Measurements from ENCODE around the gene MAP3K7CL. TPM values are rescaled to one million over a fixed set of nuclear protein-coding genes. Genes with fewer than 3 reads are reported as not detected.

MAP3K7CL gene
- total RNA-seq, 1 experiment from 2014 or later = 28.3 TPM

- DNase-seq = no peak
- no peak overlapping the region for H3K4me3 ChIP-seq
- H3K36me3 ChIP-seq = no peaks in the 10 kb centered on the region
- peaks cover 6% of the 10 kb centered on the region for H3K9me3 ChIP-seq
- H3K27me3 ChIP-seq = no peaks in the 10 kb centered on the region
Observed at GRCh38 chr21:29205009-29205408, 74.6 kb downstream of the MAP3K7CL start.

GRCh38 chr21:29205988-29206387 is 75.5 kb downstream of the MAP3K7CL start:
- no peak for DNase-seq
- H3K9me3 ChIP-seq = peaks cover 3% of the 10 kb centered on the region
- H3K36me3 ChIP-seq = no peaks in the 10 kb centered on the region
- H3K4me3 ChIP-seq = no peak overlapping the region
- no peaks in the 10 kb centered on the region for H3K27me3 ChIP-seq

GRCh38 chr21:29206445-29206844 is 76.0 kb downstream of the MAP3K7CL start:
- no peak overlapping the region for H3K4me3 ChIP-seq
- no peak for DNase-seq
- no peaks in the 10 kb centered on the region for H3K27me3 ChIP-seq

GRCh38 chr21:29207201-29207600 is 76.8 kb downstream of the MAP3K7CL start:
- Histone ChIP-seq H3K36me3 (no peaks in the 10 kb centered on the region), H3K4me3 (no peak overlapping the region), H3K9me3 (peaks cover 4% of the 10 kb centered on the region; the same call in 1 of the 2 replicates), H3K27me3 (no peaks in the 10 kb centered on the region)
- no peak for DNase-seq

More at GRCh38 chr21:29206445-29206844, 76.0 kb downstream of the MAP3K7CL start:
- H3K36me3 ChIP-seq = no peaks in the 10 kb centered on the region
- H3K9me3 ChIP-seq = peaks cover 4% of the 10 kb centered on the region

- no peak for DNase-seq
- Histone ChIP-seq H3K4me3 (no peak overlapping the region), H3K36me3 (no peaks in the 10 kb centered on the region), H3K27me3 (no peaks in the 10 kb centered on the region), H3K9me3 (peaks cover 4% of the 10 kb centered on the region; the same call in 1 of the 2 replicates)
Observed at GRCh38 chr21:29208044-29208681, 77.7 kb downstream of the MAP3K7CL start.

GRCh38 chr21:29208682-29209059 is 78.2 kb downstream of the MAP3K7CL start:
- no peaks in the 10 kb centered on the region for H3K27me3 ChIP-seq
- no peaks in the 10 kb centered on the region for H3K36me3 ChIP-seq
- DNase-seq = no peak
- peaks cover 4% of the 10 kb centered on the region; the same call in 1 of the 2 replicates for H3K9me3 ChIP-seq
- no peak overlapping the region for H3K4me3 ChIP-seq

- H3K27me3 ChIP-seq = no peaks in the 10 kb centered on the region
- H3K36me3 ChIP-seq = no peaks in the 10 kb centered on the region
- peaks cover 4% of the 10 kb centered on the region; the same call in 1 of the 2 replicates for H3K9me3 ChIP-seq
- no peak for DNase-seq
- no peak overlapping the region for H3K4me3 ChIP-seq
Observed at GRCh38 chr21:29209696-29210095, 79.3 kb downstream of the MAP3K7CL start.

GRCh38 chr21:29211205-29211604 is 80.8 kb downstream of the MAP3K7CL start:
- DNase-seq = no peak
- Histone ChIP-seq H3K9me3 (peaks cover 4% of the 10 kb centered on the region; the same call in 1 of the 2 replicates), H3K27me3 (no peaks in the 10 kb centered on the region), H3K36me3 (no peaks in the 10 kb centered on the region), H3K4me3 (no peak overlapping the region)

- Histone ChIP-seq H3K36me3 (no peaks in the 10 kb centered on the region), H3K27me3 (no peaks in the 10 kb centered on the region), H3K4me3 (no peak overlapping the region), H3K9me3 (peaks cover 10% of the 10 kb centered on the region)
- DNase-seq = no peak
Observed at GRCh38 chr21:29212446-29212845, 82.0 kb downstream of the MAP3K7CL start.

GRCh38 chr21:29213513-29214385 is 83.3 kb downstream of the MAP3K7CL start:
- Histone ChIP-seq H3K27me3 (no peaks in the 10 kb centered on the region), H3K4me3 (no peak overlapping the region), H3K9me3 (peaks cover 10% of the 10 kb centered on the region), H3K36me3 (no peaks in the 10 kb centered on the region)
- no peak for DNase-seq

- no peaks in the 10 kb centered on the region for H3K36me3 ChIP-seq
- peaks cover 10% of the 10 kb centered on the region for H3K9me3 ChIP-seq
- H3K27me3 ChIP-seq = no peaks in the 10 kb centered on the region
- no peak for DNase-seq
- no peak overlapping the region for H3K4me3 ChIP-seq
Observed at GRCh38 chr21:29215709-29216108, 85.3 kb downstream of the MAP3K7CL start.

- H3K36me3 ChIP-seq = no peaks in the 10 kb centered on the region
- no peak overlapping the region for H3K4me3 ChIP-seq
- peaks cover 6% of the 10 kb centered on the region for H3K9me3 ChIP-seq
- no peaks in the 10 kb centered on the region for H3K27me3 ChIP-seq
- DNase-seq = peak; percentile 48
Observed at GRCh38 chr21:29217818-29218291, 87.4 kb downstream of the MAP3K7CL start.

- Histone ChIP-seq H3K36me3 (no peaks in the 10 kb centered on the region), H3K27me3 (no peaks in the 10 kb centered on the region), H3K4me3 (no peak overlapping the region), H3K9me3 (peaks cover 6% of the 10 kb centered on the region)
- DNase-seq = no peak
Observed at GRCh38 chr21:29218749-29219148, 88.3 kb downstream of the MAP3K7CL start.

- no peak for DNase-seq
- Histone ChIP-seq H3K9me3 (peaks cover 6% of the 10 kb centered on the region), H3K4me3 (no peak overlapping the region), H3K36me3 (no peaks in the 10 kb centered on the region), H3K27me3 (no peaks in the 10 kb centered on the region)
Observed at GRCh38 chr21:29219165-29219770, 88.8 kb downstream of the MAP3K7CL start.

- no peak for DNase-seq
- no peak overlapping the region for H3K4me3 ChIP-seq
- no peaks in the 10 kb centered on the region for H3K27me3 ChIP-seq
- no peaks in the 10 kb centered on the region for H3K36me3 ChIP-seq
- peaks cover 6% of the 10 kb centered on the region for H3K9me3 ChIP-seq
Observed at GRCh38 chr21:29221253-29221744, 90.9 kb downstream of the MAP3K7CL start.

GRCh38 chr21:29224006-29224405 is 93.6 kb downstream of the MAP3K7CL start:
- H3K36me3 ChIP-seq = no peaks in the 10 kb centered on the region
- H3K27me3 ChIP-seq = no peaks in the 10 kb centered on the region
- no peak for DNase-seq
- no peaks in the 10 kb centered on the region for H3K9me3 ChIP-seq
- no peak overlapping the region for H3K4me3 ChIP-seq

Data from MG63 (cell line).